CMK (cell line): ENCODE data around the gene TTC27.
"Not testable (repeated sequence)": the region's sequence is repeated elsewhere in the genome, so short reads cannot be mapped to it uniquely, and the experiment has no call there.

Source experiments
- DNase-seq: peaks from one replicate; pipeline ENCODE4 v3.0.0-alpha.2; 2010; ENCODE audit warnings: low read depth

The TTC27 gene

DNA sequence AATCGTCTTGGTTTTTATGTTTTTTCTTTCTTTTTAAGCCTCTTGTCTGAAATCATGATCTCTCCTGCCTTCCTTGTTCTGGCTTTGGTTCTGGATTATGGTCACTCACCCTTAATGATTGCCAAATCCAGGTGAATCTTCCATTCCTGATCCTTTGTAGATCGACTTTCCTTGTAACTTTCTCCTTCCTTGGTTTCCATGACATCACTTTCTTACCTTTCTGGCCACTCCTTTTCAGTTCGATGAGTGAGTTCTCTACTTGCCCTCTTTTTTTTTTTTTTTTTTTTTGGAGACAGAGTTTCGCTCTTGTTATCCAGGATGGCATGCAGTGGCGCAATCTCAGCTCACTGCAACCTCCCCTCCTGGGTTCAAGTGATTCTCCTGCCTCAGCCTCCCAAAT is 179.8 kb downstream of the TTC27 start:
- DNase-seq = no peak

DNA sequence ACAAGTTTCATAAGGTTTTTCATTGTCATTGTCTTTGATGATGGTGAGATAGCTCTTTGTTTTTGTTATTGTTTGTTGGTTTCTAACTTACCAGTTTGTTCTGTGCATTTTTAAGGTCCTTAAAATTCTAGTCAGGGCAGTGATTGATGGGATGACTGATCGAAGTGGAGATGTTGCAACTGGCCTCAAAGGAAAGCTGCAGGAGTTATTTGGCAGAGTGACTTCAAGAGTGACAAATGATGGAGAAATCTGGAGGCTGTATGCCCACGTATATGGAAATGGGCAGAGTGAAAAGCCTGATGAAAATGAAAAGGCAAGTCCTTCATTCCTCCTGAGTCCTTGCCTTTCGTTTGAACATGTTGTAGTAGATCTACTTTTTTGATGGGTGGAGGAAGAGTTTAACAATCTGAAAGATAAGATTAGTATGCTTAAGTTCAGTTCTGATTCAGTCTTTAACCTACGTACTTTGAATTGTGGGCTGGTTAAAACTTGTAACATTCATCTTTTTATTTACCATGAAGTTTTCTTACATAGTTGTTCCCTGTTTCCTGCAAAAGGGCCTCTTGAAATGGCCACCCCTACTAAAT is 183.2 kb downstream of the TTC27 start:
- DNase-seq = no peak

DNA sequence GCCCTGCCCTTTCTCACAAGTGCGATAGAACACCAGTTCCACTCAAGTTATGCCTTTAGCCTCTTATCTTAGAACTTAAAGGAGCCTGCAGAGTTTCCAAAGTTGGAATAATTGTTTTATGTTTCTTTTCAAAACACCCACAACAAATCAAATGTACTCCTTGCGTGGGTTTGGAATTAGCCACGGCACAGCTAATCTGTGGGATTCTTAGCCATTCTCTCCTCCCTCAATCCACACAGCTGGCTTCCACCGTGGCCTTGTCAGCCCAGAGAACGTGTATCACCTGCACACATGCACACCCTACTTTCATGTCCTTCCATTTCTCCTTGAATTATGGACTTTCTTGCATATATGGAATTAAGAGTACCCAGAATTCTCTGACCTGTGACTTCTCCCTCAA is 183.8 kb downstream of the TTC27 start:
- DNase-seq = no peak

DNA sequence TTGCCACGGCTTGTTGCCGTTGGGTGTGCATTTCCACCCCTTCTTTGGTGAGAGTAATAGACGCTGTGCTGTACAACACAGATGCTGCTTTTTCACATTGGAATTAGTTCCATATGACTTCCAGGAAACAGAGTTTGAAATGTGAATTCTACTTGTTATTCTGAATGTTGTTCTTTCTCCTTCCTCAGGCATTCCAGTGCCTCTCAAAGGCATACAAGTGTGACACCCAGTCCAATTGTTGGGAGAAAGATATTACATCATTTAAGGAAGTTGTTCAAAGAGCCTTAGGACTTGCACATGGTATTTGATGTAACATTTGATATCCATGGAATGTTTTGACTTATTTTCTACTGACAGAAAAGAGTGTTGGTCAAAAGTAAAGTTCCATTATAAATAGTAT is 184.5 kb downstream of the TTC27 start:
- no peak for DNase-seq

DNA sequence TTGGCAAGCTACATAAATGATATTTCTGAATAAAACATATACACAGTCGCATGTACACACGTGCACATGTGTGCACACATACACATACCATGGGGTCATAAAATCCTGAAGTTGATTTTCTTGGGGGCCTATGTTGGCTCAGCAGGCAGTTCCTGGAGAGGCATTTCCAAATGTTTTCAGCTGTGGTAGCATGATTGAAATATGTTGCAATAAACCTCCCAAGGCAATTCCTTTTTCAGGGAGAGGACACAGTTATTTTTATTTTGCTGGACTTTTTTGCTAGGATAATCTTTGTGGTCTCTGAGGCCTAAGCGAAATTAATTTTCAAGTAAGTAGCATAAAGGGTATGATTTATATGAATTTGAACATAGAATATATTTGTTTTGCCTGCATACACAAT is 192.2 kb downstream of the TTC27 start:
- no peak for DNase-seq

DNA sequence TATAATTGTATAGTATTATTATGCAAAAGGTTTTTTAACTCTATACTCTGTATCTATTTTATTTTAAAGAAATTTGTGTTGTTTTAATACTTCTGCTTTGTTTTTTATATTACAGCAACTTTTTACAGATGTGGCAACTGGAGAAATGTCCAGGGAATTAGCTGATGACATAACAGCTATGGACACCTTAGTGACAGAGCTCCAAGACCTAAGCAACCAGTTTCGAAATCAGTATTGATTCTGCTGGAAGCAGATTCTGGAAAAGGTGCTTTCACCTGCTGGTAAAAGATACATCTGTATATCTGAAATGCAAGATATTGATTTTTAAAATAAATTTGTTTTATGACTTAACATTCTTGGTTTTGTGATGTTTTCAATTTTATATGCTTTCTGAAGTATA is 192.9 kb downstream of the TTC27 start:
- DNase-seq = no peak

DNA sequence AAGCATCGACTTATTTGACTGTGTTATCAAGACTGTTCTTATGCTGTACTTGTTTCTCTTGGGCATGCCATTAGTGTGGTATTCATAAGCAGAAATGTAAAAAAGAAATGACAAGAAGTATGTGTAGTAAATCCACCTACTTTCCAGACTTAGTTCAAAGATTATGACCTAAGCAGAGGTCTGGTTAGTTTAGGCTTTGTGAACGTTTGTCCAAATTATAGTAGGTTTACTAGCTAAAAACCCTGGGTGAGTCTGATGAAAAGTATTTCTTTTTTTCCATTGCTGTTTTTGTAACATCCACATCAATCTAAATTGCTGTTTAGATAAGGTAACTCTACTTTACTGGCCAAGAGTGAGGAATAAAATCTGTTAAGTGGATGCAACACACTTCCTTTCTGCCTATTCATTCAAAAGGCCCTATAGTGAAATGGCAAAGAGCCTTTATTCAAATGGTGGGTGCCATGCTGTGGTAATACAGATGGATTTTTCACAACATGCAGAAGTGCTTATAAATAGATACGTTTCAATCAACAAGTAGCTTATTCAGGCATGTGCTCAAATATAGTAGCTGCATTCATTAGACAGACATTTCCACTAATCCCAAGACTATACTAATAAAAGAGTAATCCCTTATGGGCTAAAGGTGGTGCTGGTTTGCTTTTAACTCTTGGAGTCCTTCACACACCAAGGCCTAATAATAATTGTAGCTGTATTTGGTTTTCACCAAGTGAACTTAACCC is 196.4 kb downstream of the TTC27 start:
- DNase-seq = no peak

DNA sequence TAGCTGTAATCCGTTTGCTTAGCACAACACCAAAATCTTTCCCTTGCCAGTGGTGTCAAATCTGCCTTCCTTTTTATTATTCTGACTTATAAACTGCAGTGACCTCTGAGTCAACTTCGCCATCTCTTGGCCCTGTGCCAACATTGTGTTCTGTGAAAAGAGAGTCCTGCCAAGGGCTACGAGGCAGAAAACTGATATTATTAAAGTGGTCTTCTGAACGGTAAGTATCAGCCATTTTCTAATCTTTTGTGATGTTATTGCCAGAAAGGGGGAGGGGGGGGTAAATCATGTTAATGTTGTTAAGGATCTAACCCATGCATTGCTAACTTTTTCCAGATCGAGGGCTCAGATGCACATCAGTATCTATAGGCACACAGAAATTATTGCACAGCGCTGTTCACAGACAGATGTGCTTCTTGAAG is 197.5 kb downstream of the TTC27 start:
- no peak for DNase-seq

DNA sequence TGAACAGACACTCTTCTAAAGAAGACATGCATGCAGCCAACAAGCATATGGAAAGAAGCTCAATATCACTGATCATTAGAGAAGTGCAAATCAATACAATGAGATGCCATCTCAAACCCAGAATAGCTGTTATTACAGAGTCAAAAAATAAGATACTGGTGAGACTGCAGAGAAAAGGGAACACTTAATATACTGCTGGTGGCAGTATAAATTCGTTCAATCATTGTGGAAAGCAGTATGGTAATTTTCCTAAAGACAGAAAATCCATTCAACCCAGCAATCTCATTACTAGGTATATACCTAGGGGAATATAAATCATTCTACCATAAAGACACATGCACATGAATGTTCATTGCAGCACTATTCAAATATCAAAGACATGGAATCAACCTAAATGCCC is 202.3 kb downstream of the TTC27 start:
- DNase-seq = no peak

DNA sequence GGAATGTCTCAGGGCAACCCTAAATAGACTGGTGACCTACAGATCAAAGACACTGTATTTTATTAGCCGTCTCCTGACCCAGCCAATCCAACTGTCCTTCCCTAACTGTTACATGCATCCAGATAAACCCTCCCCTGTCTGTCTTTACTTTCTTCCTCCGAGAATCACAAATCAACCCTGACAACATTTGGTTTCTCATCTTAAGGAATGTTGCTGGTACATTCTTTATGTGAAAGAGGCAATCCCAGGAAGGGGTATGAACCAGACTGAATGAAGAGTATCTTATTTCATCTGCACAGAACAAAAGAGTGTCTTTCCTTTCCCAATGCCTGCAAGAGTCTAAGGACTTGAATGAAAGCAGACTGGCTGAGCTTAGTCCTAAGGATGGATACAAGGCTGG is 205.0 kb downstream of the TTC27 start:
- DNase-seq = no peak

DNA sequence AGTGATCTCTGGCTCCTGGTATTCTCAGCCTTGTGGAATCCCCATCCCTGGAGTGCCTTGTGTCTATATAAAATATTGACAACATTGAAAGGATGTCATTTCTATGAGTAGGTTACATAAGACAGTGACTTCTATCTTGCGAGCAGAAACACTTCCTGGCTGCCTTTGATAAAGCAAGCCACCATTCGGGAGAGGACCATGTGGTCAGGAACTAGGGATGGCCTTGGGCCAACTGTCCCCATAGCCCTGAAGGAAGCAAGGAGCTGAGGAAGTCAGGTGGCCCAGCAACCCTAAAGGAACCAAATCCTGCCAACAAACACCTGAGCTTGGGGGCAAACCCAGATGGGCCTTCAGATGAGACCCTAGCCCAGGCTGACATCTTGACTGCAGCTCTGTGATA is 205.9 kb downstream of the TTC27 start:
- DNase-seq = peak; percentile 26

DNA sequence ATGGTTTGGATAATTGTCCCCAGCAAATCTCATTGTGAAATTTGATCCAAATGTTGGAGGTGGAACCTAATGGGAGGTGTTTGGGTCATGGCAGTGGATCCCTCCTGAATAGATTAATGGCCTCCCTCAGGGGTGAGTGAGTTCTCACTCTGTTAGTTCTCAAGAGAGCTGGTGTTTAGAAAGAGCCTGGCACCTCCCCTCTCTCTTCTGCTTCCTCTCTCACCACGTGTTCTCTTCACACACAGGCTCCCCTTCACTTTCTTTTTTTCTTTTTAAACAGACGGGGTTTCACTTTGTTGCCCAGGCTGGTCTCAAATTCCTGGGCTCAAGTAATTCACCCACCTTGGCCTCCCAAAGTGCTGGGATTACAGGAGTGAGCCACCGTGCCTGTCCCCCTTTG is 207.3 kb downstream of the TTC27 start:
- no peak for DNase-seq

DNA sequence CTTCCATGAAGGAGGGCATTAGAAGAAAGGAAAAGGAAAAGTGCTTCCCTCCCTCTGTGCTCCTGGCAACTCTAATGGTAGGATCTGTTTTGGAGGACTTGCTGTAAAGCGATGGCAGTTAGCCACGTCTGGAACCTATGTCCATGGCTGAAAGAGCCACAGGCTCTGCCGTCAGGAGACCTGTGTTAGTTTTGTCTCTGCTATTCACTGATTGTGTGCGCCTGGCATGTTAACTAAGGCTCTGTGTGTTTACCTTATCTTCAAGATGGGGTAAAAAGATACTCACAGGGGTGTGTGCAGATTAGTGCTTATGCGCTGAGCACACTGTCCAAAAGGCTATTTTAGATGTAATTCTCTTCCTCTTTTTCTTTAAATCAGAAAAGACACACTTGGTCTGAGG is 209.1 kb downstream of the TTC27 start:
- DNase-seq = no peak

DNA sequence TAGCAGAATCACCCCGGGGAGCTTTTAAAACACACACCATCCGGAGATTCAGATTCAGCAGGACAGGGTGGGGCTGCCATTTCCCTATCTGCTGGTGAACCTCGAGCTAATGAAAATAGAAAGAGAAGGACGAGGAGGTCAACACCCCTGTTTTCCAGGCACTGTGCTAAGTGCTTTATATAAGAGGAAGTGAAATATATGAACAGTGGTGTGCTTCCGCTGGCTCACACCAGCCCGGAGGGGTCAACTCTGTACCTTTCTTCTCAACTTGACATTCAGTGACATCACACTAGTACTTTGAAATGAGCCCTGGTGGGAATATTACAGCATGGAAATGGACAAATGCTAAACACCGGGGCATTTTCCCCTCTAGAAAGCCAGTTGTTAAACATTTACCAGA is 210.6 kb downstream of the TTC27 start:
- DNase-seq = no peak

DNA sequence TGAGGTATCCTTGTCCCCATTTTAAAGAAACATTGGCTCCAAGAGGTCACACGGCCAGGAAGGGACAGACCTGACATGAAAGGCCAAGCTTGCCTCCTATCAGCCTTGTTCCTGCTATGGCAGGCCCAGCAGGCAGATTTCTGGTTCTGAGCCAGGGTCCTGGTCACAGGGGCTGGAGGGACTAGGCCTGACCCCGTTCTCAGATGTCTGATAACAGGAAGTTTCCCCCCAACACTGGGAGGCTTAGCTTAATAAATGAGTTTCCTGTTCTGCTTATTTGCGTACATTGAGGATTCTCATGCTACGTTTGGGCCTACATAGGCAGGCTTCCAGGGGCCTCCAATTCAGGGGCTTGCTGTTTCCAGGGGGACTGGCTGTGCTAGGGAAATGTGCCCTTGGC is 211.1 kb downstream of the TTC27 start:
- no peak for DNase-seq

DNA sequence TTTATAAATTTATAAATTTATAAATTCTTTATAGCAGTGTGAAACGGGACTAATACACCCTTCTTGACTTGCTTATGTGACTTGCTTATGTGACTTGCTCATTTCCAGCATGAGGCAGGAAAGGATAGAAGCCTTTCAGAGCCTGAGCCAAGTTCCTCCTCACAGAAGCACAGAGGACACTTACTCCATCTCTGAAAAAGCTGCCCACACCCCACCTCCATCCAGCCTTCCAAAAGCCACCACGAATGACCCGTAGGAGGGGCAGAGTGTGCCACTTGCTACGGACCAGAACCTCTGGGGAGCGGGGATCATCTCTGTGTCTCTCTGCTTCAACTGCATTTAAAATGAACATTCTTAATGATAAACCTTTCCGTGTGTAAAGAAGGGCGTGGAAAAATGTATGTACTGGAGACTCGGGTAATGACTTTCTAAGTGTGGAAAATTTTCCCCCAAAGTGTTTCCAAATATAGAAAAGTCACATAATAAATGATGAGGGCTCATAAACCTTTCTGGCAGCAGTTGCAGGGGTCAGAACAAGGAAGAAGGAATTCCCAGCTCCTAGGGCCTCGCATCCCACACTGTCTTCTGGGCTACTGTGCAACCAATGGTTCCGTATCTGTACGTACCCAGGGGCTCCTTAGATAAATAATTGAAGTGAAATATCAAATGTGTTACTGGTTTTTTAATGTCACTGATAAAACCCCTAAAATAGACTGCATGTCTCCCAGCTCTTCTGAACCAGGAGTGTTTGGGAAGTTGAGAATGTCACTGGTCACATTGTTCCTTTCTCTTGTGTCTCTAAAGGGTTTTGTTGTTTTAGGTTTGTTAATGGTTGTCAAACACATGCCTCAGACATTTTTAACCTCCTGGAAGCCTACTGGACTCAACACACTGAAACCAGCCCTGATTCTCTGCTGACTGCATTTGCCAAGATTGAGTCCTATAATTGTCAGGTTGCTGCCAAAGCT is 214.4 kb downstream of the TTC27 start:
- DNase-seq = no peak

DNA sequence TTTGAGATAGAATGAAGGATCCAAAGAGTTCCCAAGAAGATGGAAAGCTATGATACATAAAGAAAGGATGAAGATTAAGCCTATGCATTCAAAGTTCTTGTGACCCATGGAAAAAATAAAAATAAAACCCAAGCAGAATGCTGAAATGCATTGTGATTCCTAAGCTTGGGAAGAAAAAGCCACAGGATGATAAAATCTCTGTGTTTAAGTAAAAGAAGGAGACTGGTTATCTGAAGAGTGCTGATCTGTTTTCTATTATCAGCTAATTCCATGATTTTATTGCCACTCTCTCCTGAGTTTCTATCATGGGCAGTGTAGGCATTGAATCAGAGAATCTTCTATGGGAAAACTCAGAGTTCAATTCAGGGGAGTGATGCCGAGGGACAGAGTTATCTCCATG is 215.8 kb downstream of the TTC27 start:
- no peak for DNase-seq

DNA sequence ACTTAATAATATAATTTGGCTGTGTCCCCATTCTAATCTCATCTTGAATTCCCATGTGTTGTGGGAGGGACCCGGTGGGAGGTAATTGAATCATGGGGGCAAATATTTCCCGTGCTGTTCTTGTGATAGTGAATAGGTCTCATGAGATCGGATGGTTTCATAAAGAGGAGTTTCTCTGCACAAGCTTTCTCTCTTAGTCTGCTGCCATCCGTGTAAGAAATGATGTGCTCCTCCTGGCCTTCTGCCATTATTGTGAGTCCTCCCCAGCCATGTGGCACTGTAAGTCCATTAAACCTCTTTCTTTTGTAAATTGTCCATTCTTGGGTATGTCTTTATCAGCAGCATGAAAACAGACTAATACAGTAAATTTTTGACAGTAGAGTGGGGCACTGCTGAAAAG is 216.4 kb downstream of the TTC27 start:
- no peak for DNase-seq

DNA sequence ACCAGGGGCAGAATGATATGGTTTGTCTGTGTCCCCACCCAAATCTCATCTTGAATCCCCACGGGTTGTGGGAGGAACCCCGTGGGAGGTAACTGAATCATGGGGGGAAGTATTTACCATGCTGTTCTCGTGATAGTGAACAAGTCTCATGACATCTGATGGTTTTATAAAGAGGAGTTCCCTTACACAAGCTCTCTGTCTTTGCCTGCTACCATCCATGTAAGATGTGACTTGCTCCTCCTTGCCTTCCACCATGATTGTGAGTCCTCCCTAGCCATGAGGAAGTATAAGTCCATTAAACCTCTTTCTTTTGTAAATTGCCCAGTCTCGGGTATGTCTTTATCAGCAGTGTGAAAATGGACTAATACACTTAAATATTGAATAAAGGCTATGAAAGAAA is 218.4 kb downstream of the TTC27 start:
- not testable (repeated sequence) for DNase-seq

DNA sequence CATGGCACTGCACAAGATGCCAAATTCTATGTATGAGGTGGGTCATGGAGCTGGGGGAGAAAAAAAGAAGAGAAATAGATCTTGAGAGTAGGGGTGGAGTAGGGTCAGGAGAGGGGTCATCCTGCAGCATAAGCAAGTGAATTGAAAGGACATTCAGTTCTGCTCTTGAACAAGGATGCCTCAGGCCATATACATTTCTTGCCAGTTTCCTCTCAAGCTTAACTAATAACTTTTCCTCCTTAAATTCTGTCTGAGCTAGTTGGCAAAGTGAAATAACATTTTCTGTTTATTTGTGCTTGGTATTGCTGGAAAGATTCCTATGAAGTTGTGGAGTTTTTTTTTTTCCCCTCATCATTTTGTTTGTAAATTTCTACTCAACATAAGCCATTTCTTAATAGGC is 219.9 kb downstream of the TTC27 start:
- DNase-seq = no peak

DNA sequence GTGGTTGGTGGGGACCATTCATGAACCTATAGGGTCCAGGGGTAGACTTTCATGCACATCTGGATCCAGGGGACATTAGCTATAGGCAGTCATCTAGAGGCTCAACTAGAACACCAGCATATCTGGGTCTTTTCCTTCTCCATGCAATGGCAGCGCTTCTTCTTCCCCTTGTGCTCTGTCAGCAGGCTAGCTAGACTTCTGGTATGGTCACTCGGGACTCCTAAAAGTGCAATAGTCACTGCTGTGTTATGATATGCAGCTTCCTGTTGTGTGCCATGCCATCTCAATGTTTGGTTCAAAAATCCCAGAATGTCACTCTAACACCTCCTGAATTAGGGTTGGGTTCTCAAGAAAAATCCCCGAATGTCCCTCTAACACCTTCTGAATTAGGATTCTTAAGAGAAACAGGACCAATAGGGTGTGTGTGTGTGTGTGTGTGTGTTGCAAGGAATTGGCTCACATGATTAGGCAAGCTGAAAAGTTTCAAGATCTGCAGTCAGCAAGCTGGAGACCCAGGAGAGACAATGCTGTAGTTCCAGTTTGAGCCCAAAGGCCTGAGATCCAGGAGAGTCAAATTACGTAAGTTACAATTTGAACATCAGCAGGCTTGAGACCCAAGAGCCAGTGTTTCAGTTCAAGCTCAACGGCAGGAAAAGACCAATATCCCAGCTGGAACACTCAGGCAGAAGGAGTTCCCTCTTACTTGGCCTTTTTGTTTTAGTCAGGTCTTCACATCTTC is 221.8 kb downstream of the TTC27 start:
- DNase-seq = no peak

DNA sequence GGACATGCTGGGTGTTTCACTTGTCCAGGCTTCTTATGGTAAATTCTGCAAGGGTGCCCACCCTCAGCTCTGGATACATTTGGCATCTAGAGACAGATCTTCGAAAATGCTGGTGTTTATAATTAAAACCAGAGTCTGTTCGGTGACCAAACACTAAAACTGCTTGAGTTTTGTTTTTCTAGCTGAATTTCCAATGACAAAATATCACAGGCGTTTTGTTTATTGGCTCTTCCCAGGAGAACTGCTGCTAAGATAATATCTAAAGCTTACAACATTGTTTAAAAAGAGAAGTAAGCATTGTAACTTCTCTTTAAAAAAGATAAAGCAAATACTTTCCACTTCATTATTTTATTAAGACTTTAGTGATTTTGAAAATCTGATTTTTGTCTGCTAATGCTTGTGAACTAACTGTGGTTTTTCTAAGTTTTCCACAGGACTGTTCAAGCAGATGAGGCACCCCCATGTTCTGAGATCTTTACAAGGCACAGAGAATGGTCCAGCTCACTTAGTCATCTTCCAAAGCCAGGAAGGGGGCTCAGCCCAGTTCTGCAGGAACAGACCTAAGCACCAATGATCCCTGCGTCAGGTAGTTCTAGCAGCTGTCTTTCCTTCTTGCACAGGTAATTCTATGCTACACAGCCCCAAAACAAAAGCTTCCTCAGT is 224.1 kb downstream of the TTC27 start:
- DNase-seq = no peak
